Measurements from ENCODE around the gene ALKBH3.

ALKBH3 gene

DNA sequence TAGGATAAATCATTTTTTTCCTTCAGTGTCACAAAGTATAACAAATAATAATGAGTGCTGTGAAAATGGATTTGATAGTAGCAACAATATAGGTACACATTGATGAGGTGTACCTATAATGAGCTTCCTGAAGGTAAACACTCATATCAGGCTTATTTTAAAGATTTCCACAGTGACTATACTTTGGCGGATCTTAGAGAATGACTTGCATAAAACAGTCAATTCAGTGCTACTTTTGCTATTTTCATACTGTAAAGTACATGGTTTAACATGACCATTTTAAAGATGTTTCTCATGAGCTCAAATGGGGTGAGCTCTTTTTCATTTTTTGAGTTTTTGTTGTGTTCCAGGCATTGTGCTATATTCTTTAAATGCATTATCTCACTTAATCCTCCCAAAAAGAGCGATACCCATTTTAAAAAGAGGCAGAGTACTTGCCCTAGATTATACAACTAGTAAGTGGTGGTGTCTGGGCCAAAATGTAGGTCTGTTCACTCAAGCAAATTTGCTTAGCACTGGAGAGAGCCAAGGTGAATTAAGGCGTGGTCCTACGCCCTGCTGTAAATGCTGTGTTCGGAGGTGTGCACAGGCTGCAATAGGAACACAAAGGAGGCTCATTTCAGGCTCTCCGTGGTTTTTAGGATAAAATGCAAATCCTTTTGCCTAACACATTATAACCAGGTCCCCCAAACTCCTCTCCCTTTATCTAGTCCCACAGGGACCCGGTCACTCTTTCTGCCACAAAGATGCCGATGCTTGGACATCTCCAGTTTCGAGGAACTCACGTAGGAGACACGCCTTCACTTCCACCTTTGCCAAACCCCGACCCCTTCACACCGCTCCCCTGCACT, 617 bp upstream of the ALKBH3 start:
- no peak for TF ChIP-seq CTCF (conservative IDR thresholded peaks at IDR 0.05; ENCODE audit: low read depth, low read length)
- no peak for DNase-seq (ENCODE audit: low read depth)
- peak overlapping the region; percentile 65 for H3K4me3 ChIP-seq (ENCODE audit: low read length)

- H3K4me3 ChIP-seq (ENCODE audit: low read length) = no peak overlapping the region
- DNase-seq (ENCODE audit: low read depth) = no peak
- TF ChIP-seq CTCF (conservative IDR thresholded peaks at IDR 0.05; ENCODE audit: low read depth, low read length) = no peak
Observed at GRCh38 chr11:43892851-43893250, 12.2 kb downstream of the ALKBH3 start.

DNA sequence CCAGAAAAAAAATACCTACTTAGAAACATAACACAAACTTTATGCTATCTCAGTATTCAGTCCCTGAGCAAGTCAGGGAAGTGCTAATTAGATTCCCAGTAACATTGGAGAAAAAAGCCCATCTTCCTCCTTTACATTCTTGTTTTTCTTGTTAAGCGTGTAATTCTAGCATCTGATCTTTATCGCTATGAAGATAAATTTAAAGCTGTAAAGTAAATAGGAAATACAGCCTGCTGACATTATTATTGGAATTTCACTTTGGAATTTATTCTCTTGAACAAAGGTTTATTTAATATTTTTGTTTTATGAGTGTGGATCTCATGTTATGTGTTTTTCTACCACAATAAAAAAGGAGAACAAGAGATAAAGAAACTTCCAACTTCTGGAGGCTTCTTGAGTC, 13.9 kb downstream of the ALKBH3 start:
- no peak for TF ChIP-seq CTCF (conservative IDR thresholded peaks at IDR 0.05; ENCODE audit: low read depth, low read length)
- H3K4me3 ChIP-seq (ENCODE audit: low read length) = no peak overlapping the region

GRCh38 chr11:43895601-43896000, 15.0 kb downstream of the ALKBH3 start:
- no peak for DNase-seq (ENCODE audit: low read depth)
- no peak for TF ChIP-seq CTCF (conservative IDR thresholded peaks at IDR 0.05; ENCODE audit: low read depth, low read length)

More for the DNA sequence above, 13.9 kb downstream of the ALKBH3 start:
- no peak for DNase-seq (ENCODE audit: low read depth)

GRCh38 chr11:43898574-43898973, 17.9 kb downstream of the ALKBH3 start:
- no peak overlapping the region for H3K4me3 ChIP-seq (ENCODE audit: low read length)
- no peak for DNase-seq (ENCODE audit: low read depth)
- no peak for TF ChIP-seq CTCF (conservative IDR thresholded peaks at IDR 0.05; ENCODE audit: low read depth, low read length)

More at GRCh38 chr11:43895601-43896000, 15.0 kb downstream of the ALKBH3 start:
- H3K4me3 ChIP-seq (ENCODE audit: low read length) = no peak overlapping the region

GRCh38 chr11:43899094-43899493, 18.5 kb downstream of the ALKBH3 start:
- DNase-seq (ENCODE audit: low read depth) = no peak
- H3K4me3 ChIP-seq (ENCODE audit: low read length) = no peak overlapping the region
- TF ChIP-seq CTCF (conservative IDR thresholded peaks at IDR 0.05; ENCODE audit: low read depth, low read length) = no peak

DNA sequence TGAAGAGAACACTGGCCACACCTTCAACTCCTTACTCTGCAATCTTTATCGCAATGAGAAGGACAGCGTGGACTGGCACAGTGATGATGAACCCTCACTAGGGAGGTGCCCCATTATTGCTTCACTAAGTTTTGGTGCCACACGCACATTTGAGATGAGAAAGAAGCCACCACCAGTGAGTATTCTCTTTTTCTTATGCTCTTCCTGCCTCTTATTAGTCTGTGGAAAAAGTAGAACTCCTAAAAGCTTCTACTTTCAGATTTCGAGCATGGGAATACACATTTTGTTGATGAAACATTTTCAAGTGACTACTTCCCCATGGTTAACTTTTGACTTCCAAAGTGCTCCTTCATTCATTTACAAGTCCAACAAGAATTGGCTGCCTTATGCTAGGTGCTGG, 20.9 kb downstream of the ALKBH3 start:
- H3K4me3 ChIP-seq (ENCODE audit: low read length) = no peak overlapping the region
- no peak for DNase-seq (ENCODE audit: low read depth)
- TF ChIP-seq CTCF (conservative IDR thresholded peaks at IDR 0.05; ENCODE audit: low read depth, low read length) = no peak

All from retinal pigment epithelial cell (primary cell).